Activated CD8-positive, alpha-beta memory T cell treated with anti-CD3 and anti-CD28 coated beads for 48 hours (primary cell): ENCODE results near the gene DPYD.

Source experiments
- DNase-seq, 3 experiments: peaks; one replicate each; pipeline ENCODE4 v3.0.0-alpha.2; 2020; ENCODE audit warnings: low read depth in 2 of 3, low spot score in 2 of 3

Gene DPYD

DNA sequence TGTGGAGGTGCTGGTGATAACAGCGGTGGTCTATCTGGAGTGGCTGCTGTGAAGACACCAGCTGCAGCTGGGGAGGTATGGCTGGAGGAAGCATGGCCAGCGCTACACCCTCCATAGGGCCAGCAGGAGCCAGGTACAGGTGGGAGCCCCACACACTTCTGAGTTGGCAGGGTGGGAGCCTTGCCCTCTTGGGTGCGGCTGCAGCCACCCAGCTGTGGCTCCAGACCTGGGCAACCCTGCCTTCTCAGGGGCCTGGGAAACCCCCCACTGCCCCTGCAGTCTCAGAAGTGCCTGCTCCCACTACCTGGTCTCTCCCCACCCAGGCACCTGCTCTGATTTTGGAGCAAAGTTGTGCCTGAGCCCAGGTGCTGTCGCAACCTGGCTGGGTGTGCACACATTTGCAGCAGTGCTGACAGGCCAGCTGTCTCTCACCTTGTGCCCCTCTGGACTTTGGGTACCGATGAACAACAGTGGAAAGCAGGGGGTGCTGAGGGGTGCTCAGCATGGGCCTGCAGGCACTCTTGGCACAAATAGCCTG, 76.2 kb downstream of the DPYD start:
- DNase-seq, result no peak

DNA sequence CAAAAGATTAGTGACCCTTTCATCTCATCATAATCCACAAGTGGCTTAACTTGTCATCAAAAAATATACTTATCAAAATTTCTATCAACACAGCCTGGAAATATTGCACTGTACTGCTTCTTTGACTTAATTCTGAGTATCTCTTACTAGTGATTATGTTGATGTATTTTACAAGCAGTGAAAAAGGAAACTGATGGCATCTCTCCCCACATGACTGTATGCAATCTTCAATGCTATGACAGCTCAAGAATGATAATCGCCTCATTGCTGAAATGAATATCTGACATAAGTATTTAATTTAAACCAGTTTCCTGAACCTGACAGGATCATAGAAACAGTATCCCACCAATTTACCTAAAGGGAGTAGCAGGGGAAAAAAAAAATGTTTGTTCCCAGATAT, 79.5 kb downstream of the DPYD start:
- no peak for DNase-seq

DNA sequence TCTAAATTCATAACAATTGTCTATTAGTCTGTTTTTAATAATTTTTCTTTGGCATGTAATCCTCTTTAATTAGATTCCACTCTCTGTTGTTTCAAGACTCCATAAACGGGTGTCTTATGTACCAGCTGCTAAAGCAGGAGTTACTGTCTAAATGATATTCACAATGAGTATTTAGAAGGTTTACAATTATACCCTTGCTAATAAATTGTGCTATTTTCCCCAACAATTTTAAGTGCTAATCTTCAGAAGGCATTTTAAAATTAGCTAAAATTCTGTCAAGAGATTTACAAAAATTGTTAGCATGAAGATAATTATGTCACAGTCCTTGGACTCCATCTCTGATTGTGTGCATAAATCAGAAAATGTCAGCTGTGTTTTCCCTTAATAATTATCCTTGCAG, 83.7 kb downstream of the DPYD start:
- no peak for DNase-seq

DNA sequence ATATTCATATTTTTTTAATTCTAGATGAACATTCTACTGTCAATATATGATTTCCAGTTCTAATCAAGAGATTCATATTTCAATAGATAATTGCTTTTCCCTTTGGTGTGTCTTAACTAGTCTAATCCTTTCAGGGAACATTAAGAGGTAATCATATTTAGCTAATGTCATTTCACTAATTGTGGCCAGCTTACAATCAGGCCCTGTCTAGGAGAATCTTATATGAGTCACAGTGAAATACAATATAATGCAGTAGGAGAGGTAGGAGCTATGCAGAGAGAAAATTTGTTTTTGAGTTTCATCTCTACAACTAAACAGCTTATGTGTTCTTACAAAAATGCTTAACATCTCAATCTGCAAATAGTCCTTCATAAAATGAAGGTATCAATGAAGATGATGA, 85.9 kb downstream of the DPYD start:
- DNase-seq, result no peak

DNA sequence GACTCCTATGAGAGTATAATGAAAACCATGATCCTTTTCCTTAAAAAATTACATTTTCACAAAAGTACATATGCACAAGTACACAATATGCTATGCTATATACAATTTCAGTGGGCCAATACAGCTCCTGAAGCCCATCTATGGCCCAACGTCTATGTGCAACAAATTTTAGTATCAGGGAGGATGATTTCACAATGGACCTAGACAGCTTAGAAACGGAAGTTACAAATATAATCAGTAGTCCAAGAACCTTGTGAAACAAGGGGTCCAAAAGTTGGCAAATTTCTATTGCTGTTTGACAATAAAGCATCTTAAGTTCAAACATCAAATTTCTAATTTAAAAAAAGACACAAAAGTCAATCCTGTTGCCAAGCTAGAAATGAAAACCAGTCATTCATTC, 87.0 kb downstream of the DPYD start:
- DNase-seq, result no peak

DNA sequence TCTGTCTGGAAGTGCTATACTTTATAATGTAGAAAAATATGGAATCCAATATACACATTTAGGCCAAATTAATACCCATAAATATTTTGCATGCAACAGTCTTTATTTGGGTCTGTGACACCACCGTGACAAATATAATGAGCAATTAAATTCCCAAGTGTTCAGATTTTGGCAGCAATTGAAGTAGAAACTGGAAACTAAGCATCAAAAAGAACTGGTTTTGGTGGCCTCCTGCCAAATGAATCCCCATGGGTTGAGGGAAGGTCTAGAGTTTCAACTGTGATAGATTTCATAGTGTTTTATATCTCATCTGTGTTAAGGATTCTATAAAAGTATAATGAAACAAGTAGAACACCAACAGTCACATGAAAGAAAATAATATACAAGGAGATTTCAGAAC, 88.4 kb downstream of the DPYD start:
- DNase-seq, result no peak

DNA sequence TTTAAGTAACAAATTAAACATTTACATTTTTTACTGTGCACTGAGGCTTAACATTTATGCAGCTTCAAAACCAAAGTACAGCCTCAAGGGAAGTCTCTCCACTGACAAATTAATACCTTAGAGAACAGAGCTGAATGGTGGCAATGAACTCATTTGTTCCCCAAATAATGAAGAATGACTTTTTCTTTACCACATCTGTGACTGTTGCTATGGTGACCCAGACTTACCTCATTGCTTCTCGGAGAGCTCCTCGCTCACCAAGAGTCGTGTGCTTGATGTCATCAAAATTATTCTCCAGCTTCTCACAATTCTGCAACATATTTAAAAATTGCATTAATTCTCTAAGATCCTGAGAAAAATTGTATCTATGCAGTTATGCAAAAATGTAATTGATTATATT, 92.9 kb downstream of the DPYD start:
- DNase-seq, result no peak

DNA sequence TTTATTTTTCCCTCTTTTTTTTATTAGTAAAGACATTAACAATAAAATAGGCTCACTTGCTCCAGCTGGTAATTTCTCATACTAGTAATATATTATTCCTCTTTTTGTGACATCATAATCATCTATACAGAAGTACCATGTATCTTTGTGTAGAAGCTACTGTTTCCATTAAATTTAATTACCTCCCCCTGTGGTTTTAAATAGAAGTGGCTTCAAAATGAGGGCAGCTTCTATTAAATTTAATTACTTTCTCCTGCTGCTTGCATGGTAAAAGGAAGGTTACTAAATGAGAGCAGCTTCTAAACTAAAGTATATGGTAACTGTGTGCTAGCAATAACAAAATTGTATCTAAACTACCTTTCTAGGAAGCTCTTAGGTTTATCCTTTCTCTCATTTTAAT, 94.0 kb downstream of the DPYD start:
- no peak for DNase-seq

DNA sequence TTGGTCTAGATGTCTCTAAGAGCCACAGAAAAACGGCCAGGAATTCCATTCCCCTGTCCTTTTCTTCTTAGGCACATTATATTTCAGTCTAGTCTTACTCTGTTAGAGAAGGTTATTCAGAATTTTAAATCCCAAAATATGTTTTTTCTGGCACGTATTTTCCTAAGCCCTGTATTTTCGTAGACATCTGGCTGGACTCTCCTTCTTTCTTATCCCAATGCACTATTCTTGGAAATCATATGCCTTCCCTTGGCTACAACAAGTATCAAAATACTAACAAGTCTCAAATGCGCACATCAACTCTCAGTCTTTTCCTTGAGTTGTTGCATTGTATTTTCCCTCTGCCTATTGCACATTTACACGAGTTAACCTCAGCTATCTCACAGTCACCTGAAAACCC, 96.2 kb downstream of the DPYD start:
- DNase-seq, result no peak

DNA sequence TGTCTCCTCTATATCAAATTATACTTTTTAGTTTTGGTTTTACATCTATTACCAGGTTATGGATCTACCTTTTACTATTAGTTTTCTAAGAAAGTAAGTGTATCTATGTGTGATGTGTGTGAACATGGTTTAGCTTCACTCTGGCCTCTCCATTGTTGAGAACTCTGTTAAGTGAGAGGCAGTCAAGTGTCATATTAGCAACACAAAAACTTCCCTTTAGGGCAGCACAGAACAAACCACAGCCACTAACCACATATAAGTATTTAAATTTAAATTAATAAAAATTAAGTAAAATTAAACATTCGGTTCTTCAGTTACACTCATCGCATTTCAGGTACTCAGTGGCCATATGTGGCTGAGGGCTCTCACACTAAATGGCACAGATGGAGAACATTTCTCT, 96.6 kb downstream of the DPYD start:
- DNase-seq, result no peak

DNA sequence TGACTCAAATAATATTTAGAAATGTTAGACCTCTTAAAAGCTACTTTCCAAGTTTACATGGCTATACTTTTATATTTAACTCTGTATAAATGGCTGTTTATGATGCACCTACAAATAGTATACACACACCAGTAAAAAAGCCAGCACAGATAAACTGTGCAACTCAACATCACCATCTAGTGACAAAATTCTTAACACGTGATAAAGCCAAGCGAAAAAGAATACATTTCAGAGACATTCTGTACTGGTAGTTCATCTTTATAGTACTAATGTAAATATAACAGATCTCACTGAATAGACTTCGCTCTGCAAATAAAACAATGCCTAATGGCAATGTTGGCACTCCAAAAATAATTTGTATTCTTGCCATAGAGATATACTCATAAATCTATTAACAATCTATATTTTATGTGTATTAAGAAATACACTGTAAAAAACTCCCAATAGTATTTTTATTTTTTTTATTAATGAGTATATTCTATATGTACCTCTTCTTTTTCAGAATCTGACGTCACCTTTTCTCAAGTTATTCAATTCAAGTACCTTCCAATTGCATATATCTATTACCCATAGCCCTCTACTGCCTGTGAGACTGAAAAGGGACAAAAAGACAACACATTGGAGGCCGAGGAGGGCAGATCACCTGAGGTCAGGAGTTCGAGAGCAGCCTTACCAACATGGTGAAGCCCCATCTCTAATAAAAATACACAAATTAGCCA, 100.2 kb downstream of the DPYD start:
- DNase-seq, result no peak

DNA sequence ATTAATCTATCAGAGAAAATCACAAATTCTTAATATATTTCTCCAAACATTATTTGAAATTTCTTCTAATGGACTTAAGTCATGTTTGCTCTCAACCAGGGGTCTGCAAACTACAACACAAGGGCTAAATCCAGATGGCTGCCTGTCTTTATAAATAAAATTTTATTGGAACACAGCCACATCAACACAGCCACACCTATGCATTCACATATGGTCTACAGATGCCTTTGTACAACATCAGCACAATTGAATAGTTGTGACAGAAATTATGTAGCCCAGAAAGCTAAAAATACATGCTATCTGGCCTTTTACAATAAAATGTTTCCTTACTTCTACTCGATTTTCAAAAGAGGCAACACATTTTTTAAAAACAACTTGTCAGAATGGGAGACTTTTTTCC, 103.9 kb downstream of the DPYD start:
- no peak for DNase-seq

DNA sequence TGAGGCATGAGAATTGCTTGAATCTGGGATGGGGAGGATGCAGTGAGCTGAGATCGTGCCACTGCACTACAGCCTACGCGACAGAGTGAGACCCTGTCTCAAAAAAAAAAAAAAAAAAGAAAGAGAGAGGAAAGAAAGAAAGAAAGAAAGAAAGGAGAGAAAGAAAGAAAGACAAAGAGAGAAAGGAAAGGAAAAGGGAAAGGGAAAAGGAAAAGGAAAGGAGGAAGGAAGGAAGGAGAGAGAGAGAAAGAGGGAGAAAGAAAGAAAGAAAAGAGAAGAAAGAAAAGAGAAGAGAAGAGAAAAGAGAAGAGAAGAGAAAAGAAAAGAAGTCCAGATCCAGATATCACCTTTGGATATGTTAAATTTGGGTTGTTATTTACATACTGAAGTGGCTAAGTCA, 106.0 kb downstream of the DPYD start:
- no peak for DNase-seq

DNA sequence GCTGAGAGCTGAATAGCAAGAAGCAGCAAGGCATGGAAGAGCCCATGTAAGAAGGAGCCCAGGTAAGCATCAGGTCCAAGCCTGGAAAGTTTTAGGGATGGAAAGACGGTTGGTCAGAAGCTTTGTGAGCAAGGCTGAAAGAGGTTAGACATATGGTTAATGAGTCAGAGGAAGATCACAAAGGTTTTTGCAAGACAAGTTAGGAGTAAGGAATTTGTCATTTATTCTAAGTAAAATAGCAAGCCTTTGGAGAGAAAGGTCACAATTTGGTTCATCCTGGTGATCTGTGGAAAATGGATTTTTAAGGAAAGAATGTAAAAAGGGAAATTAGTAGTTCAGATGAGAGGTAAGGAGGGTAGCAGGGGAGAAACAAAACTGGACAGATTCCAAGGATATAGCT, 106.7 kb downstream of the DPYD start:
- DNase-seq, result no peak

DNA sequence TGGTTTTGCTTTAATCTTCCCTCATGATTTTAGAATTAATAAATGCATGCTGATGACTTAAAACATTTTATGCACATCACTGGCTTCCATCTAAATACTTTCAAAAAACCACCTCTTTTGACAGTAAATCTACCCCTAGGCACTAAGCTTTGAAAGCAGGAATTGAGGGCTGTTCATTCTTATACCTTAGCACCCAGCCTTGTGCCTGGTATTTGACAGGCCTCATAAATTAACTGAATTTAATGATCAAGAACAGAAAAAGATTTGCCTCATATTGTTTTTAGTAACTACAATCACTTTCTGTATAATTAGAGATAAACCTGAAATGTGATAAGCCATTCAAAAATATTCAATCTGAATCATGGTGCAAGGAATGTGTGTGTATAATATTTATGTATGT, 108.8 kb downstream of the DPYD start:
- no peak for DNase-seq

DNA sequence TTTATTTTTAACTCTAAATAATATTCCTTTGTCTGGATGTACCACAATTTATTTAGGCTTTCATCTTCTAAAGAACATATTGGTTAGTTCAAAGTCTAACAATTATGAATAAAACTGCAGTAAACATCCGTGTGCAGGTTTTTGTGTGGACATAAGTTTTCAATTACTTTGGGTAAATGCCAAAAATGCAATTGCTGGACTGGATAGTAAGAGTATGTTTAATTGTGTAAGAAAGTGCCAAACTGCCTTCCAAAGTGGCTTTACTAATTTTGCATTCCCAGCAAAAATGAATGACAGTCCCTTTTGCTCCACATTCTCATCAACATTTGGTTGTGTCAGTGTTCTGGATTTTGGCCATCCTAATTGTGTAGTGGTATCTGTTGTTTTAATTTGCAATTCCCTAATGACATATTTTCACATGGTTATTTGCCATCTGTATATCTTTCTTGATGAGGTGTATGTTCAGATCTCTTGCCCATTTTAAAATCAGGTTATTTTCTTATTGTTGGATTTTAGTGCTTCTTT, 113.8 kb downstream of the DPYD start:
- DNase-seq, result no peak

DNA sequence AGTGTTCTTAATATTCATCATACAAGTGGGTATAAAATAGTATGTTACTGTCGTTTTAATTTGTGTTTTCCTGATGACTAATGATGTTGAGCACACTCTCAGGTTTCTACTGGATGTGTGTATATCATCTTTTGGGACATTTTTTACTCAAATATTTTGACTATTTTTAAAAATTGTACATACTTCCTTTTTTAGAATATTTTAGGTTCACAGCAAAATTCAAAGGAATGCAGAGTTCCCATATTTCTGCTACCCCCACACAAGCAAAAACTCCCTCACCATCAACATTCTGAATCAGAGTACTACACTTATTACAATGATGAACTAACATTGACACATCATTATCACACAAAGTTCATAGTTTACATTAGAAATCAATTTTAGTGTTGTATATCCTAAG, 114.5 kb downstream of the DPYD start:
- DNase-seq, result no peak

DNA sequence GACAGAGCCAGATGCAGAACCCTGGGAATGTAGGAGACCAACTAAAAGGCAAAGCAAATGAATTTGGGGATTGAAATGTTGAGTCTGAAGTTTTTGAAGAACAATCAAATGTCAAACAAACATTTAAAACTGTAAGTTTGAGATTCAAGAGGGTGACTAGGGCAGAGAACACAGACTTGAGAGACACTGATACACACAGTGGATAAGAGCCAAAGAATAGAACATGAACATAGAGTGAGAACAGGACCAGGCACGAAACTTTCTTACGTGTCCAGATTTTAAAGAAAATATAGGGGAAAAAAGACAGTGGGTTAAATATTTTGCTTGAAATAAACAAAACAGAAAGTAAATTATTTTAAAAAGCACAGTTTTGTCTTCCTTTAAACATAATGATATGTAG, 115.7 kb downstream of the DPYD start:
- no peak for DNase-seq

DNA sequence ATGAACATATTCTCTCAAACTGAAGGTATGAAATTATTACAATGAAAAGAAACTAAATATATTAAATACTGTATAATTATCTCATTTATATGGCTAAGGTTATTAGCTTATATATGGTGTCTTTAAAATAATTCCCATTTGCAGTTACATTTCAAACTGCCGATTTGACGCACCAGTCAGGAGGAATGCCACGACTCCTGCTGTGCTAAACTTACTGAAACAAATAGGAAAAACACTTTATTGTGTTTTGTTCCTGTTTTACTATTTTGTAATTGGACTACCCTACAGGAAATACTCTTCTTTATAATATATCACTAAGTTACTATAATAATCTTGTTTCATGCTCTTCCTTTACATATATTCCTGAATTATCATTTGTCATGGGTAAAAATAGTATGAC, 117.8 kb downstream of the DPYD start:
- DNase-seq, result no peak

DNA sequence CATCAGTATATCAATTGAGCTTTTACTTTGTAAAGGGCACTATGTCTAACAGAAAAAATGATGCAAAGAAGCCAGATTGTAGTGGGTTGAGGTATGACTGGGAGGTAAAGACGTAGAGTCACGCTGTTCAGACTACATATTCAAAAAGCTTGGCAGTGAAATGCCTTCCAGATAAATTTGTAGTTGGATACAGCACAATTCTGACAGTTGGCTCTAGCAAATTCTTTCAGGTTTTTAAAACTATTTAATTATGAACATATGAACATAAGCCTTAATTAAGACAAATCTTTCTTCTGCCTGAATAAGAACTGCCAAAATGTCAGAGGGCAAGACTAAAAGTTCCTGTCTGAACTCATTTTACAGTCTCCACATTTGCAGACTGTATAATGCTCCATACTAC, 118.8 kb downstream of the DPYD start:
- no peak for DNase-seq

DNA sequence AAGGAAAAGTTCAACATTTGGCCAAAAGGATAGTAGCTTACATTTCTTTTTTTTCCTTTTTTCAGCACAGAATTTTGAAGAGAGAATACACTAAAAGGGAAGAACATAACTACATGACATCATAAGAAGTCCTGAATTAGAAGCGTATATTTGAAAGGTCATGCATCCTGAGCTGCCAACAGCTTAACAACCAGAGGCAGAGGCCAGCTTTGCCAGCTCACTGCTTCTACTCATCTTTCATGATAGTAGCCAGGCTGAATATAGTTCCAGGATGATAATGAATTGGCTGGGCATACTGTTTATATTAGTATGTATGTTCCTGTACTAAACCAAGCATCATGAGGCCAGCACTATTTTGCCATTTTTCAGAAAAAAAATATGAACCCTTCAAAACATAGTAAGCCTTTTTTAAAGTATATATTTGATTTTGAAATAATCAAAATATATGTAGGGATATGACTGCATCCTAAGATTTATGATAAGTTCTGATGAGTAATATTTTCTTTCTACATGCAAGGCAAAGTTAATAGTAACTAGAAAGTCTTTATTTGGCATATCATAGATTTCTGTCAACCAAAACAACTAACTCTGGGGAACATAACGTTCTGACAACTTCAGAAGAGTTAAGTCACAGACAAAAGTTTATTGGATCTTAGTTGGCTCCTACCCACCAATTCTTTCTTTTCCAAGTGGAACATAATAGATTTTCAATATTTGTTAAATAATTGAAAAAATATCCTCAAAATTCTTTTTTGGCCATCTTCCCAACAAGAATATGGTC, 123.2 kb downstream of the DPYD start:
- no peak for DNase-seq

DNA sequence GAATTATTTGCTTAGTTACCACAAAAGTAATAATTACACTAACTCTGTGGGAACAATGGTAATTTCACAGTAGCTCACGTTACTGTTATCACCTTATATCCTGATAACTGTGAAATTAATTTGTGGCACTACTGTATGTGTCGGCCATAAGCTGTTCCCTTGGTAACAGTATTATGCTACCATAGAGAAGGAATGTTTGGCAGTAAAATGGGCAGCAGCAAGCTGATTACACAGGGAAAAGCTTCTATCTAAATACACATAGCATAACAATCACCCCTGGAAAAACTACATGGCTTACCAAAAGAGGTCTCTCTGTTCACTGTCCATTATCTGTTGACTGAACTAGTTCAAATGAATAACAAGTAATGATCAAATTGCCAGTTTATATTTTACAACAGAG, 124.1 kb downstream of the DPYD start:
- DNase-seq, result no peak
